ENCODE measurements around the gene C6orf89. TPM values are rescaled to one million over a fixed set of nuclear protein-coding genes. Genes with fewer than 3 reads are reported as not detected.

Gene C6orf89
- total and polyA plus RNA-seq, 2 of the 8 experiments (the other 6 are each of a cell fraction or from before 2014, with no cell fraction given): 4.6 to 12.3 TPM

- Histone ChIP-seq H3K4ac (replicated peaks; ENCODE audit: insufficient read length, low read depth, low read length) (no peak overlapping the region), H3K23me2 (ENCODE audit: low read depth, low read length) (peaks cover 13% of the 10 kb centered on the region; the same call in 1 of the 2 replicates), H2BK12ac (ENCODE audit: low read depth, low read length) (peak overlapping the region; percentile 80; the same call in 1 of the 2 replicates), H3K18ac (ENCODE audit: extremely low read depth, low read length) (no peak overlapping the region), H3K9me3 (ENCODE audit: insufficient read depth in 2 of 2, low read depth in 1 of 2, low read length in 1 of 2) (no peaks in the 10 kb centered on the region), H3K9ac (replicated peaks in 1 of 4; ENCODE audit: extremely low read depth in 1 of 4, low read depth in 3 of 4, low read length in 3 of 4) (no peak overlapping the region), H3K4me3 (ENCODE audit: extremely low read depth in 1 of 4, insufficient read depth in 2 of 4, low read depth in 3 of 4, low read length in 4 of 4) (peak overlapping the region; percentile 46 to 79 (median 58)), H2AFZ (ENCODE audit: low read length) (no peak overlapping the region), H3K79me2 (ENCODE audit: control insufficient read depth in 1 of 2, insufficient read depth in 2 of 2, low read length in 2 of 2) (no peaks in the 10 kb centered on the region), H3K4me1 (replicated peaks in 1 of 4; ENCODE audit: control insufficient read depth in 3 of 4, insufficient read depth in 4 of 4, low read length in 3 of 4) (peaks cover 0 to 10% (median 6%) of the 10 kb centered on the region in 4 experiments; a peak in 5 of 7 replicates), H3K56ac (replicated peaks; ENCODE audit: insufficient read length, low read depth, low read length) (no peak overlapping the region), H2BK15ac (ENCODE audit: low read length) (0 out of 2 replicates have a peak overlapping the region, but pooled peaks have one; percentile 29), H3K36me3 (ENCODE audit: control insufficient read depth in 2 of 4, insufficient read depth in 4 of 4, low read length in 3 of 4) (no peaks in the 10 kb centered on the region), H4K5ac (ENCODE audit: insufficient read length, low read depth, low read length) (no peak overlapping the region), H3K23ac (ENCODE audit: insufficient read length) (no peak overlapping the region), H2BK5ac (ENCODE audit: low read depth, low read length) (no peak overlapping the region), H2BK120ac (replicated peaks; ENCODE audit: low read depth, low read length) (no peak overlapping the region), H2BK20ac (ENCODE audit: low read length) (0 out of 2 replicates have a peak overlapping the region, but pooled peaks have one; percentile 41), H4K91ac (replicated peaks; ENCODE audit: insufficient read length, low read length) (no peak overlapping the region), H3K4me2 (ENCODE audit: insufficient read depth in 1 of 2, low read depth in 2 of 2, low read length in 2 of 2) (peak overlapping the region; percentile 85 to 95), H4K20me1 (replicated peaks in 1 of 2; ENCODE audit: control insufficient read depth in 1 of 2, insufficient read depth in 2 of 2, low read length in 2 of 2) (peaks cover 0 to 7% of the 10 kb centered on the region in 2 experiments), H4K8ac (ENCODE audit: extremely low read depth, insufficient read depth, low read length) (0 out of 2 replicates have a peak overlapping the region, but pooled peaks have one; percentile 40), H2AK5ac (ENCODE audit: low read depth, low read length) (no peak overlapping the region), H3K27ac (ENCODE audit: low read depth, low read length) (no peak overlapping the region), H3K27me3 (replicated peaks in 1 of 4; ENCODE audit: control insufficient read depth in 3 of 4, extremely low read depth in 1 of 4, insufficient read depth in 3 of 4, low read length in 3 of 4) (peaks cover 22 to 50% (median 44%) of the 10 kb centered on the region in 4 experiments), H3K14ac (ENCODE audit: insufficient read length) (no peak overlapping the region), H3K79me1 (ENCODE audit: low read depth, low read length) (no peaks in the 10 kb centered on the region)
- ChIA-PET CTCF (ENCODE audit: partially characterized antibody) (interaction anchor here (0.8 to 13.7 kb wide), 4 partner anchors 9 to 82 kb away, joined by 3 to 161 read pairs (median 9); no protein-coding TSS in a partner anchor), POLR2A (ENCODE audit: partially characterized antibody) (interaction anchor here (0.7 to 1.2 kb wide), 6 partner anchors 8 to 58 kb away, joined by 3 to 4 read pairs (median 4); partner anchors contain the start of gene PPIL1)
- 7% methylated on average over 29 of the region's 44 CpGs; no CpG with 5 or more reads in 1 of the 2 experiments for WGBS, 2 experiments (ENCODE audit: extremely low coverage in 1 of 2, insufficient coverage in 1 of 2, insufficient read length in 1 of 2, insufficient replicate concordance in 2 of 2, low coverage in 1 of 2, low lambda C conversion rate in 2 of 2, missing lambda C conversion rate in 1 of 2)
- FAIRE-seq: no peak
- DNase-seq (ENCODE audit: low read depth in 1 of 2, low spot score in 2 of 2): peak in 1 of 2 experiments; percentile 79
- TF ChIP-seq RNF2 (IDR thresholded peaks at IDR 0.05; ENCODE audit: borderline replicate concordance, low read depth, low read length, missing control alignments, poor library complexity, severe bottlenecking) (peak; percentile 68), CEBPB (IDR thresholded peaks at IDR 0.05; ENCODE audit: low read depth, low read length) (no peak), MAX (IDR thresholded peaks at IDR 0.05) (peak; percentile 46), SUZ12 (IDR thresholded peaks at IDR 0.05; ENCODE audit: low read length) (peak; percentile 81; the same call in 1 of the 2 replicates), RBBP5 (IDR thresholded peaks at IDR 0.05; ENCODE audit: borderline replicate concordance, low read depth, low read length) (0 out of 2 replicates have a peak, but pooled peaks have one; percentile 48), EZH2 (IDR thresholded peaks at IDR 0.05; ENCODE audit: low read depth, low read length, severe bottlenecking) (peak; percentile 78), E2F6 (IDR thresholded peaks at IDR 0.05) (peak; percentile 73)
These were observed 45.0 kb upstream of the C6orf89 start for GRCh38 chr6:36840432-36841403.
